T-helper 22 cell (primary cell): ENCODE results near the gene NUDCD3.

Experiments used
- DNase-seq: peaks from one replicate; pipeline ENCODE4 v3.0.0-alpha.2; 2020; ENCODE audit warnings: low read depth

The NUDCD3 gene

DNA sequence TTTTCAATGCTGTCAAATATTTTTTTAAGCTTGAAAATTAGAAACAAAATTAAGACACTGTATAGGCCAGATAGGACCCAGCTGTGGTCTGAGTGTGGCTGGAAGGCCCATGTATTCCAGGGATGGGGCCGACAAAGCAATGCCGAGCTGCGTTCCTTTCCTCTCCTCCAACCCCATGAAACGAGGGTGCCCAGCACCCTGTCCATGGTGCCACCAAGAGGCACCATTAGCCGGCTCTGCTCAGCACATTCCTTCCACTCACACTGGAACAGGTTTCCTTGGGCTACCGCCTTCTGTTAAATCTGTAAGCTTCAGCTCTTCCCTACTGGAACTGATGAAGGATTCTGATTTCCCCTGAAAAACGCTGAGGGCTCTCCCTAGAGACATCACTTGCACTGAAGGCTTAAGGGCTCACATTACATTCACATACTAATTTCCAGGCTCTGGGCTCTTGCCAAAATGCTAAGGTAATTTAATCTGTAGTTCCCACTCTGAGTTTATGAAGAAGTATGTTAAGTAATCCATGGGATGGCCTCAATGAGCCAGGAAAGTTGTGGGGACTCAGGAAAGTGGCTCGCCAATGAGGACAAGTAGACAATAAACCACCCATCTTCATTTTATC lies 91.4 kb downstream of the NUDCD3 start:
- no peak for DNase-seq

DNA sequence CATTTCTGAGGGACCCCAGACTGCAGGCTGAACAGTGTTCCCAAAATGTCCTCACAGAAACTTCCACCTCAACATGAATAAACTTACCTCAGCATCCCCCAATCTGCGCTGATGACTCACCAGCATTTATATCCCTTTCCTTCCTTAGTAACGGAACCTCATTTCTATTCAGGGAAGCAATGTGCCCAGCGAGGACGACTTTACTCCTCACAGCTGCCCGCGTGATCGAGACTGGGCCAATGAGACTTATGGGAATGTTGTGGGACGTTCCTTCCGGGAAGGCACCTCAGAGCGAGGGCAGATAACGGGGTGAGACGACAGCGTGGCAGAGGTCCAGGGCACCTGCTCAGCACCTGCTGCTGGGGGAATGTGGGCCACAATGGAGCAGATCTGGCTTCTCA lies 91.9 kb downstream of the NUDCD3 start:
- DNase-seq: no peak

DNA sequence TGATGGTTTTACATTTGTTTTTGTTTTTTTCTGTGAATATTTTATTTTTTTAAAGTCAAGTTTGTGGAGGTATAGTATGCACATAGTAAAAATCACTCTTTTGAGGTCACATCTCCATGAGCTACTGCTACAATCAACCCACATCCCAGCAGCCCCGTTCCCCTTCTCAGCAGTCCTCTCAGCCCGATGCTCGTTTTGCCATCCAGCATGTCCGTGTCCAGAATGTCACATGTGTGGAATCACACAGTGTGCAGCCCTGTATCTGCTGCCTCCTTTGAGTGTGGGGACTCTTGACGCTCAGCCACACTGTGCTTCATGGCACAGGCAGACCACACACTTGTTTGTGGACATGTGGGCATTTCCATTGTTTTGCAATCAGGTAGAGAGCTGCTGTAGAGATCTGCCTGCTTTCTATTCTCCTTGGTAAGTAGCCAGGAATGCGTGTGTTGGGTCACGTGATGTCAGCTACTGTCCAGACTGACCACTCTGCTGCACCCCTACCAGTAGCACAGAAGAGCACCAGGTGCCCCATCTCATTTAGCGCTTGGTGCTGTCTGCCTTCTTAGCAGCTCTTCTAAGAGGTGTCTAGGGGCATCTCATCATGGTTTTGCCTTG lies 93.4 kb downstream of the NUDCD3 start:
- no peak for DNase-seq

DNA sequence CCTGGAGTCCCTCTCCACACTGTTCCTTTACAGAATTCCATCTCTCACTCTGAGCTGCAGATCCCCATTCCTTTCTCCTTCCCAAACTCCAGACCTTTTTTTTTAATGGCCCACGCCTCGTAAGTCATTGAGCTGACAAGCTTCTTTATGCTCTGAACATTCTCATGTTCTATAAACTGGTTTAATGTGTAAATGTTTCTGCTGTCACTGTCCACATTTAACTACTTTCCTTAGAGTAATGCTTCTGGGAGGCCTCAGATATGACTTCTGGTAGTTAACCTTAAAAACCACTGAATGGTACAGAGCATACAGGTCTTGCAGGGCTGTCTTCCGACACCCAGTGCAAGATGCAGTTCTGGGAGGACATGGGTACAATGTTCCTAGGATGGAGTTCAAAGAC lies 94.0 kb downstream of the NUDCD3 start:
- DNase-seq: no peak

DNA sequence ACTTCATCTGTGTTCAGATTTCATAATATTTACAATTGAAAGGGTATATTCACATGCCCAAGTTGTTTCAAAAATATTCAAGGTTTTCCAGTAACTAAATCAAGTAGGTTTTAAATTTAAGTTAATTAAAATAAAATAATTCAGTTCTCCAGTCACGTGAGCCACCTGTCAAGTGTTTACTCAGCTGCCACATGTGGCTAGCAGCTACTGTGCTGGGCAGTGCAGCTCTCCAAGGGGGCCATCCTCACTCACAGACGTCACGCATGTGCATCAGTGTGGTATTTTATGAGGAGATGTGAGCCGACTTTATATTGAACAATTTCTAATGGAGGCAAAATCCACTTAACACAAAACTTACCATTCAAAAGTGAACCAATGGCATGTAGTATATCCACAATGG lies 95.4 kb downstream of the NUDCD3 start:
- no peak for DNase-seq

DNA sequence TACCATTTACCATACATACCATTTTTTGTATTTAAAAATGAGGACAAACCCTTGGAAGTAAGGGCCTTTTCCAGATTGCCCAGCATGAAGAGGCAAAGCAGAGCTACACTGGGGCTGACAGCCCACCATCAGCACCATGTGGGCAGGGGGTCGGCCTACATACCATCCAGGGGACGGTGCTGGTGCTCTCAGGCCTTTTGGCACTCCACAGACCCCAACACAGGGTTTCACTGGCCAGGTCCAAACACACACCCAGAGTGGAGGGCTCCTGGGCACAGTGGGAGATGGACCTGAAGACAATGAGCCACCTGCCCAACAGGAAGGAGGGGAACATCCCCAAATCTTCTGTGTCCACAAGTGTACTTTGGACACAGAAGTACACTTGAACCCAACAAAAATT lies 95.8 kb downstream of the NUDCD3 start:
- DNase-seq: no peak

DNA sequence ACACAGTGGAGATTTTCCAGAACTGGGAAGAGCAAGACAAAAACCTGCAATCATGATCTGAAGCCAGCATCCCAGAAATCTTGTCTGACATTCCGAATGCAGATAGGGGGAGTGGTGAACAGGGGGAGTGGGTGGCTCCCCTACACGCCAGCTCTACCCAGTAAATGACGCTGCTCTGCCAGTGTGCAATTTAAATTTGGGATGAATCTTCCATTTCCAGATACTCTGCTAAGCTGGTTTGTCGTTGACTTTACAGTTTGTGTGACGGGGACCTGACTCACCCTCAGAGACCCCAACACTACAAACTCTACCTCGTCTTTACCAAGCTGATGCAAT lies 96.4 kb downstream of the NUDCD3 start:
- no peak for DNase-seq

DNA sequence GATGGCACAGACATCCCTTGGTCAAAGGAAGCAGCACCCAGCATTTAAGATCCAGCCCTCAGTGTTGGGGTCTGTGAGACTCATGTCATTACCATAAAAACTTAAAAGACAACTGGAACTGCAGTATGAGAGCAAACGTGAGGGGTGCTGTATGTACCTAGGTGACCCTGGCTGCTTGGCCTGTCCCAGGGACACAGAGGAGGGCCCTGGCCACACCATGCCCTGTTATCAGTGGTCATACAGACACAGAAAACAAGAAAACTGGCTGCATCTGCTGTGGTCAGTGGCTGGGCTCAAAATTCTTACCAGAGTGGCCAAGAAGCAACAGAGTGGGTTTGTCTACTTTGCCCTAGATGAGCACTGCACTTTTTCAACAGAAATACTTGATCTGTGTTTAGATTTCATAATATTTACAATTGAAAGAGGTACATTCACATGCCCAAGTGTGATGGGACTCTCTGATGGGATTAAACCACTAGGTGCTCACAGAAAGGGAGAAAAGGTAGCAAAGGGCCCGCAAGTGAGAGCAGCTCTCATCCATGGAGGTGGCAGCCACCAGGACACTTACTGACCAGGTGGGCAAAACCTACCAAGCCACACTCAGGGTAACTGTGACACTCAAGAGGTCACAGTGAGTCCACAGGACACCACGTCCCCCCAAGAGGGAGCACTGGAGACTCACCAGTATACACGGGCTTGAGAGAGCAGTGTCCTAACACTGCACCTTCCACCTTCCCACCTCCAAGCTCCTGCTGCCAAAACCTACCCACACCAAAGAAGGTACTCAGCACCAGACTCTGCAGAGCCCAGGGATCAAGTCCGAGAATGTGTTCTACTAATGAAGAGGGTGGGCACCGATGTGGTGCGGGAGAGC lies 97.0 kb downstream of the NUDCD3 start:
- DNase-seq: no peak

DNA sequence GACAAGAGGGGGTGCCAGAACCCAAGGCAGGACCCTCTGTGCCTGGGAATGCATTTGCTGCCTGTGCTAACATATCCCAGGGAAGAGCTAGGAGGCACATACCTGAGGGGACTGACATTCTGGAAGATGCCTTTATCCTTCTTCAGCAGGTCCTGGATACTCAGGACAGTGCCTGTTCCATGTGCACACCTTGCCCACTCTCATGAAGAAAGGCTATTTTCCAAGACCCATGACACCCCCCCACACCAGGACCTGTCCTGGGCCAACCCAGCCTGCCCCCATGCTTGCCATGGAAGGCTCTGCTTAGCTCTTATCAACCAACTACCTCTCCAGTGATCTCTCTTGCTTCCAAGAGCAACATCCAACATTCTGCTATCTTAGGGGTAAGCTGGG lies 97.8 kb downstream of the NUDCD3 start:
- no peak for DNase-seq

DNA sequence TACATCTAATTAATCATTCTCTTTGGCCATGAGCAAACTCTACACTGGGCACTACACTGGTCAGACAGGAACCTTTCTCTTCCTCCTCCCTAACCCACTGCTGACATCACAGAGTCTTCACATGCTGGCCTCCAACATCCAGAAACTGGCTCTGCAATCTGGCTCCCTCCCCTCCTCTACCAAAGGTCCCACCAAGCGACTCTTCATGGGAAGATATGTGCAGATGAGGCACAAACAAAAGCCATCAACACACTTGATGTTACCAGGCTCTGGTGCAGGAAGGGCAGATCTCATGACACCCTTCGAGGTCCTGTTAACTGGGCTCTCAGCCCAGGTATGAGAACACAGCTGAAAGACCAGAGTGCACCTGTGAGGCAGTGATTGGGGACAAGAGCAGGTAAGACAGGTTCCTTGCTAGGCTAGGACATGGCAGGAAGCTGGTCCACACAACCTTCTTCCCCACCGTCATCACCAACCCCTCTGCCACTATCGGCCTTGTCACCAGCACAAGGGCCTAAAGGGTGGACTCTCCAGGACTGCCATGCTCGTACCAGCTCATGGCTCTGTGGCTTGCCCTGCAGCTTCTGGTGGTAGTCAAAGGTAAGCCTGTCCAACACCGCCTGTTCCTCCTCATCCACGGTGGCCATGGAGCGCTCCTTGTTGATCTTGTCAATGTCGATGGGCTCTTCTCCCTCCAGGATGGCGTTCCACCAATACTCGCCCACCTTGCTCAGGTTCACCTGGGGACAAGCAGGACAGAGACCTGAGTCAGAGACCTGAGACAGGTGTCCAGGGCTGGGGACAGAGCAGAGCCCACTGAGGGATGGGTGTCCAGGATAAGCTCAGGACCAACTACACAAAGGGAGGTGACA lies 98.5 kb downstream of the NUDCD3 start:
- no peak for DNase-seq

DNA sequence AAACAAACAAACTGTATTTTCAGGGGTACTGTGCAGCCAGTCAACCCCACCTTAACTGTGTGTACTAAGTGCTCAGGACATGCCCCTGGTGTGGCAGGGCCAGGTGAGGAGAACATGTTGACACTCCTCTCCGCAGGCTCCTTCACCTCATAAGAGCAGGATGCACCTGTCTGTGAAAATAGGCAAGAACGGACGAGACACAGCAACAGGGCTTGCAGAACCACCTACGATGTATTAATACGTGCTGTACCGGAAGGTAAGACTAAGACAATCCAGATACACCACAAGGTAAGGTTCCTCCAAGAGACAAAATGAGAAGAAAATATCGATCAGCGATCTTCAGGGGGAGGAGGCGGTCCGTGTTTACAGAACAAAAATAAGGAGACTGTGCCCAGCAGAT lies 99.3 kb downstream of the NUDCD3 start:
- DNase-seq: no peak

DNA sequence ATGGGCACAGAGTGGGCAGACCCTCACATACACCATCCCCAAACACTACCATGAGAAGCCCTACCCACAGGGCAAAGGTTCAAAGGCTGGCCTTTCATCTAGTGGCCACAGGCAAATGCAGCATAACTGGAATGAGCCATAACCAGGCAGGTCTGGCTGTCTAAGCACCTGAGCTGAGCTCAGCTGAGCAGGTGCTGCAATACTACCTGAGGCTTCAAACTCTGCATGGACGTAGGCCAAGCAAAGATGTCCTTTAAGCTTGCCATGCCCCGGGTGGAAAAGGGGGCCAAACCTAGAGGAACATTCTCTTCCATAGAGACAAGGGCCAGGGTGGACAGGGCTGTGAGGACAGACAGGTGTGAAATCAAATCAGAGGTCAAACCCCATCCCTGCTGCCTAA lies 99.8 kb downstream of the NUDCD3 start:
- no peak for DNase-seq

DNA sequence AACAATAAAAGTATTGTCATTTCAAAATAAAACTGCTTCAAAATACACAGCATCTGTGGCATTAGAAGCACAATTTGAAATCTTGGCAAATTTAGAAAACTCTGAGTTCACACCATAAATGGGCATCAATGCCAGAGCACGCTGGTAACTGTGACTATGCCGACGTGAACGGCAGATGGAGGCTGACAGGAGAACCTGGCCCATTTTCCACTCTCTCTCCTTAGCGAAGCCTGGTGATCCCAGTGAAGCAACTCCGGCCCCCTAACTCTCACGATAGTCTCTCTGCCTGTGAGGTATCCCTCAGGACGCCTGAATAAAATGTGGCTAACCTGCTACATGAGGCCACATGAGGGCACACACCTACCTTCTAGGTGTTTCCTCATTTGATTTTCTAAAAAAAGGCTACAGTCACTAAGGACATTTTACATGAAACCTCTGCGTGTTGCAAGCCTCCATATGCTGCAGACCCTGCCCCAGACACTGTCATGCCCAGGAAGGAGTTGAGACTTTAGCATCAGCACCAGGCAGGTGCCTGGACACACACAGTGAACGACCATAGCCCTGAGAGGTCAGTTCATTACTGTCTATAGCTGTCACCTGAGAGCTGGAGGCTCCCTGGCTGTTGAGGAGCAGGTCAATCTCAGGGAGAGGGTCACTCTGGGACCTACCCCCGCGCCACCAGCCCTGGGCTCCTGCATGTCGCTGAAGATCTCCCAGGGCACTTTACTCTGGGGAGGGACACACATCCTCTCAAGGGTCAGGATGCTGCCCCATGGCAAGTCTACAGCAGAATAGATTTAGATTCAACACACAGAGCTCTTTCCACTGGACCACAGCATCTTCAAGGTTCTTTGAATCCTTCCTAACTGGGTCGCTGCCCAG lies 102.1 kb downstream of the NUDCD3 start:
- DNase-seq: no peak

DNA sequence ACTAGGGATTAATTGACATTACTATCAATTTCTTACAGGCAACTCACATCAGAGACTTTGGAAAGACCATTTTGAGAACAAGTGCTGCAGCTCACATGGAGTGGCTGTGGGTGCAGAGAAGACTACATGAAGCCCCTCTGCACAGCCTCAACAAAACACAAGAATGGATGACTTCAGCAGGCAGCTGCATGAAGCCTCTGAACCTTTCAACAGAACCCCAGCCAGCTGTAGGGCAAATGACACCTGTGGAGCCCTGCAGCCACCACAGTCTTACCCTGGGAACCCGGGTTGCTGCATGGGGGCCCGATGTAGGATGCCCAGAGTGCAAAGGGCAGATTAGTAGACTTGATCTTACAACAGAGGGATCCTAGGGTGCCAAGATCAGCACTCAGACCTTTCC lies 103.1 kb downstream of the NUDCD3 start:
- no peak for DNase-seq

DNA sequence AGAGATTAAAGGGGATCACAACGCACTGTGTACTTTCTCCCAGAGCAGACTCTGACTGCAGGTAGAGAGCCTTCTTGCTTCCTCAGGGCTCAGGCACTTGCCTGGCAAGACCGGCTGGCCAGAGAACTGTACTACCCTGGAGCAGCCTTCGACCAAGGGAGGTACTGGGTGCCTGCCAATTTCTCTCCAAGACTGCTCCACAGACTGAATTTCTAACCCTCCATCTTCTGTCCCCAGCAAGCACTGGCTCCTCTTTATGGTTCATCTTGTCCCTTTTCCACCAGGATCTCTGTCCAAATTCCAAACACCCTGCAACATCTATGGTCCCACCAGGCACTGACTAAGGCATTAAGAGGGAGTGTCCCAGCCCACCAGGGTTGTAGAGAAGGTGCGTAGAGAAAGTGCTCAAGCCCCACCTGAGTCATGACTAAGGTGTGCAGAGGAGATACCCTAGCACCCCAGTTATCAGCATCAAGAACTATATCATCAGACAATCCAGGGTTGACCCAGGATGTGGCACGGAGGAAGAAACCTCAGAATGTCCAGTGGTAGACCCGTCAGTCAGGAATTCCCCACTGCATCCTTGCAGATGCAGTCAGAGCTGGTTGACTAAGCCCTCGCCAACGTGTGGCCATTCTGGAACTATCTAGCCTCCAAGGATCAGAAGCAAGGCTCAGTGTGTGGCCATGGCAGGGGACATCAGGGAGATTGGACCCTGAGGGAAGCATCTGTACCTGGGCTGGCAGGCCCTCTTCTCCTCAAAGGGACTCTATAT lies 104.1 kb downstream of the NUDCD3 start:
- no peak for DNase-seq

DNA sequence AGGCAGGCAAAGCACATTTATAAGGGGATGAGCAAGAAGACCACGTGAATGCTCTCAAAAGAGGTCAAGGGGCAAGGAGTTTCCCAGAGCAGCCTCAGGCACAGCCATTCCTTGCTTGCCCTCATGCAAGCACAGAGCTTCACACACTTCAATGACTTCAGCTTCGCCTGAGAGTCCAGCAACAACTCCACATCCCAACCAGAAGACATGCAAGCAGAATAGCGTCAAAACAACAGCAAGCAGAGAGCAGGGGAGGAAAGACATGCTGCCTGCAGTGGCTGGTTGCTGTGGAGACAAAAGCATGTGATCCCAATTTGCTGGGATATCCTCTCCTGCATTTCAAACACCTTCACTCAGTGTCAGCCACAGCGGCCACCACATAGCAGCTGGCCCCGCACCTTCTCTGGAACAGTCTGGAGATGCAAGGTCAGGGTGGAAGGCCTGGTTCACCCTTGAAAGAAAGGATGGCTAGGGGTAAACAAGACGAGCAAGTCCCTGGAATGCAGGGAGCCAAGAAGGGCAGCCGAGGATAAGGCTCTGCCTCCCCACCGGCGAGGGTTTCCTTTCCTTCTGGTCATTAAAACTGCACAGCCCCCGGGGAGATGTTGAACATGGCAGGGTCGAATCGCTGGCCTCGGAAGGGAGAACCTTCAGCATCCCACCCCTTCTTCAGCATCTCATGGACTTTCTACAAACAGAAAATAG lies 104.9 kb downstream of the NUDCD3 start:
- no peak for DNase-seq

DNA sequence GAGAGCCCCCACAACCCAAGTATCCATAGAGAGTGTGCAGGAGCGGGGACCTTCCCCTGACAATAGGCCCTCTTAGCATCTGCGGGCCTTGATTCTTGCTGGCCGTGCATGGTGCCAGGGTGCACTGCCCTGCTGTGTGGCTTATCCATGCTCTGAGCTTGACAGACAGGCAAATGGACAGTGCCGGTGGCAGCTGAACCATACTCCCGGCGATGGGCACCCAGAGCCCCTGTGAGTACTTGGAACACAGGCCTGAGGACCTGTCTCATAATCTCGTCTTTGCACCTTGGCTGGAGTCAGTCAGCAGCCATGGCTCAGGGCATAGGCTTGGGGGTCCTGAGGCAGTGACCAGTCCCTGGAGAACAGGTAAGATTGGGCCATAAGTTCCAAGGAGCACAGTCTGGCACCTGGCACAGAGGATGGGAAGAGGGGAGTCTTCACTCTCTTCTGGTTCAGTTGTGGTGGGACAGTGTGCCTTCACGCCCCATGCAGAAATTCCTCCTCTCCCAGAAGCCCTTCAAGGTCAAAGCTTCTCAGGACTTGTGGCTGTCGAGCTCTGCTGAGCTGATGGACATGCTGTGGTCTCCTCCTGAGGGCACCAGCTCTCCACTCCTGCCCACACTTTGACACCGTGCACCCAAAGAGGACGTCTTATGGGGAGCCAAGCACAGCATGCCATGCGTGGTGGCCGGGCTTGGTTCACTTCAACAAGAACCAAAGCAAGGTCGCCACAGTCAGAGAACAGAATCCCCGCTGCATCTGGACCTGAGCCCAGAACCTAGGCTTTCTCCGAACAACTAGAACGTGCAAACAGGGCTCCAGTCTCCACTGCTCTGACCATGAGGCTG lies 105.6 kb downstream of the NUDCD3 start:
- DNase-seq: no peak

DNA sequence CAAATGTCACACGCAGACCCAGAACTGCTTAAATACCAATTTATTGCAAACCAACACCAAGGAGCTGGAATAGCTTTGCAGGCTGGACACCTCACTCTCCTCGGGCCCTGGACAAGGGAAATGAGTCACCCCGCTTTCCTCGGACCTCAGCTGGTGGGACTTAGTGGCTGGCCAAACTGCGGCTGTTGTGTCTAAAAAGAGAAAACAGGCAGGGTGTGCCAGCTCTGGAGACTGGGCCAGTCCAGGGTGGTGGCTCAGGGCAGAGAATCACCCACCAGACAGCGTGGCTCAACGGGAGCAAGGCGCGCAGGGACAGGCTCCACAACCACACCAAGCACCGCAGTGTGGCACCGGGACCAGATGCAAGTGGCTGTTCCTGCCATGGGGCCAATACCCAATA lies 106.9 kb downstream of the NUDCD3 start:
- no peak for DNase-seq
